Sciatic nerve (tissue), 2 donors: Measurements from ENCODE around the gene GALNT7. TPM values are rescaled to one million over a fixed set of nuclear protein-coding genes. Genes with fewer than 3 reads are reported as not detected.

Source experiments
- ATAC-seq: fragments of 200-7000 bp; cut with Tn5 transposase; one replicate; pipeline ENCODE4 v1.9.1; 2020; ENCODE audit warnings: mild to moderate bottlenecking, moderate library complexity
- DNase-seq: peaks from one replicate; pipeline ENCODE4 v3.0.0-alpha.2; 2020; ENCODE audit warnings: low spot score
- intact Hi-C: fragments of 100-400 bp; cut with DNase I; formaldehyde crosslinking; loops from one replicate; pipeline ENCODE4 v1.14.2; 2022
- total RNA-seq: library from RNA; stranded (reverse); fragmentation: NEBNext Ultra II Directional; extraction: Animal tissue kit (Norgen Biotek cat#: 25700); gene quantifications from one replicate; pipeline ENCODE4 v1.2.1, GENCODE V29; 2021
- donor health status: DM: no; HTN: no; CAD: no.
- donor health status: DM: no; HTN: no; CAD: no.

The GALNT7 gene
- total RNA-seq, 1 donor from 2014 or later, result 18.2 TPM

DNA sequence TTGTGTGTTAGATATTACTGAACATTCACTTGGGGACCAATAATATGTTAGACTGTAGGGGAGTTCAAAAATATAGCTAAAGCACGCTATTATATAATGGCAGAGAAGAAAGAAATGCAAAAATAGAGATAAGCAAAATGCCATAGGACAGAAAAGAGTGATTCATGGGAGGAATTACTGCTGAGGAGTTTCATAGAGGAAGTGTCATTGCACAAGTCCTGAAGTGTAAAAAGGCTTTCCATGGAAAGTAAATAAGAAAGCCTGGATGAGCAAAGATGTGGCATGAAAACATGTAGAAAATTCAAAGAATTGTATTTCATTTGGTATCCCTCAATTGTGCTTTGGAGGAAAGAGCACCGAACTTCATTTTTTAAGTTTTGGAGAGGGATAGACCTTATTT, 151.1 kb downstream of the GALNT7 start:
- DNase-seq, result no peak
- intact Hi-C loops, result loop anchor here (5.0 kb wide), 1 partner anchor 98 kb away; no protein-coding TSS in a partner anchor
- no peak for ATAC-seq

- no peak for DNase-seq
- no peak for ATAC-seq
- intact Hi-C loops, result no loop called here
These were observed 156.6 kb downstream of the GALNT7 start for GRCh38 chr4:173325007-173325736.

- DNase-seq, result no peak
- ATAC-seq, result no peak
- intact Hi-C loops, result no loop called here
These were observed 159.8 kb downstream of the GALNT7 start for GRCh38 chr4:173328236-173328901.

DNA sequence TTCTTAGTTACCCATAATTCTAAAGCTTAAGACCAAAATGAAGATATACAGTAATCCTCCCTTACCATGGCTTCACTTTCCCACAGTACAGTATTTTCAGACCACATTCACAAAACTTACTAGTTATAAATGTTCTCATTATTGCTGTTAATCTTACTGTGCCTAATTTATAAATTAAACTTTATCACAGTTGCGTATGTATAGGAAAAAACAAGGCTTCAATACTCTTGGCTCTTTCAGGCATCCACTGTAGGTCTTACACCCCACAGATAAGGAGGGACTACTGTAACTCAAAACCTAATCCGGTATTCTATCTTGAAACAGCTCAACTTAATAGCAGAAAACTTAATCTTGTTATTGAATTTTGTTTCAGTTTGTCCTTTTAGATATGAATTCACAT, 162.0 kb downstream of the GALNT7 start:
- no peak for DNase-seq
- ATAC-seq, result no peak
- intact Hi-C loops, result no loop called here

GRCh38 chr4:173332021-173332487, 163.4 kb downstream of the GALNT7 start:
- intact Hi-C loops, result no loop called here
- ATAC-seq, result no peak
- DNase-seq, result no peak

GRCh38 chr4:173332963-173333657, 164.5 kb downstream of the GALNT7 start:
- intact Hi-C loops, result no loop called here
- DNase-seq (no peak), ATAC-seq (no peak)

GRCh38 chr4:173333658-173334084, 165.1 kb downstream of the GALNT7 start:
- peak; percentile 83 for DNase-seq
- ATAC-seq, result peak; percentile 52
- intact Hi-C loops, result no loop called here

DNA sequence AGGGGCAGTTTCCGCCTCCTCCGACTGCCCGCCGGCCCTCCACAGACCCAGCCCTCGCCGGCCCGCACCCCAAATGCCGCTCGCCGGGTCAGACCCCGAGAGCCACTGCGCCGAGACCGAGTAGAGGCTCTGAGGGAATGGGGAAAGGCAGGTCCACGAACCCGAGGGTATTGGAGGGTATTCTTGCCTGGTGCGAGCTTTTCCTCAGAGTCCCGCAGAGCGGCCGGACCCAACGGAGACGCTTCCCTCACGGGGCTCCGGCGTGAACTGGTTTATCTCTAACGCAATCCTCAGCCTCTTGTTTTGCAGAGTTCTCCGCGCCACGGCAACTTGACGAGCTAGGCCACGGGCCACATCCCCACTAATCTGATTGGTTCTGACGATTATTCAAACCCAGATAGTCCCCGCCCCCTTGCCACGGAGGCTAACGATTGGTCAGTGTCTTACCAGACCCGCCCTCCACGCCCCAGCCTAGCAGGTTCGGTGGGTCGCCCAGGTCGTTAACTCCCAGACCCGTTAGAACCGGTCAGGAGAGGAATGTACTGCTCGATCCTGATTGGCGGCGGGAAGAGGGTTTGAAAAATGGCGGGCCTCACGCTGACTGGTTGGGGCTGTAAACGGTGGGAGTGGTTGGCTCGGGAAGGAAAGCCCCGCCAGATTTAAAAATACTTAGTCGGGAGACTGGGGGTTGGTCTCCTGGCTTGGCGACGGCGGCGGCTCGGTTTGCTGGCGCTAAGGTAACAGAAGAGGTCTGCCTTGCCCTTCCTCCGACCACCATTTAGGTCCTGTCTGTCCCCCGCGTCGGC, 165.7 kb downstream of the GALNT7 start, which contains the start of gene HMGB2:
HMGB2 (minus strand) TSS at position 274 of the 806 bp plus-strand sequence. CDS start 709 bp downstream, outside the sequence.
- DNase-seq (peak; percentile 100), ATAC-seq (peak; percentile 99)
- intact Hi-C loops, result no loop called here

DNA sequence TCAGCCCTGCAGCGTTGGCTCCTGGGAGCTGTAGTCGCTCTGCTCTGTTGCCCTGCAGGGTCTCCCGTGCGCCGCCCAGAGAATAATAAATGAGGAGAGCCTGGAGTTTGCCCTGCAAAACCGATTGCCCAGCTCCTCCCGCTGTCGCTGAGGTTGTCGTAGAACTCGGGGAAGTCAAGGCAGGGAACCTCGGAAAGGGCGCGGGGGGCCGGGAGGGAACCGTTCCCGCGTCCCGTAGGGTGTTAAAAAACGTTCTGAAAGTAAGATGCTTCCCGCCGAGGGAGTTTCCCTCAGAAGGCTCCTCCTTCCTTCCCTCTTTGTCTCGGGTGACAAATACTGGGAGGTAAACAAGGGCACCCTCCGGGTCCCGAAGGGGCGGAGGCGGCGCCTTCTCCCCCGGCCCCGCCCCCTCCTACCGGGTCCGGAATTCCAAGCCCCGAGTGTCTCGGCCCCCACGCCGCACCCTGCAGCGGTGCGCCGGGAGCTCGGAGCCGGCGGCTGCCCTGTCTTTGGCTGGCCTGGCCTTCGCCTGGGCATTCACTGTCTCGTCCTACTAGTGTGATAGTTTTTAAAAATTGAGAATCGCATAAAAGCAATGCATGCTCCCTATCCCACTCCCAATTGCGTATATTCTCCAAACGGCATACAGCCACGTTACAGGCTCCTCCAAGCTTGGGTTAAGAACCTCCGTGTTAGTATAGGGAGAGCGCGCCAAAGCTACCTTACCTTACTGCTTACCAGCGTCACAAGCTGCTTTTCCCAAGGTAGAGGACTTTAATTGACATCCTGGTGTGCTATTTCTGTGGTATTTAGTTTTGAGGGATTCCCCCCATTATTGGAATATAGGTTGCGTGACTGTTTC, 166.5 kb downstream of the GALNT7 start:
- peak; percentile 48 for ATAC-seq
- intact Hi-C loops, result no loop called here
- peak; percentile 73 for DNase-seq

GRCh38 chr4:173337463-173337862, 168.9 kb downstream of the GALNT7 start:
- intact Hi-C loops, result no loop called here
- DNase-seq (no peak), ATAC-seq (no peak)

- DNase-seq (no peak), ATAC-seq (no peak)
- intact Hi-C loops, result no loop called here
These were observed 175.3 kb downstream of the GALNT7 start for GRCh38 chr4:173343832-173344397.

GRCh38 chr4:173345648-173346047, 177.0 kb downstream of the GALNT7 start:
- intact Hi-C loops, result no loop called here

DNA sequence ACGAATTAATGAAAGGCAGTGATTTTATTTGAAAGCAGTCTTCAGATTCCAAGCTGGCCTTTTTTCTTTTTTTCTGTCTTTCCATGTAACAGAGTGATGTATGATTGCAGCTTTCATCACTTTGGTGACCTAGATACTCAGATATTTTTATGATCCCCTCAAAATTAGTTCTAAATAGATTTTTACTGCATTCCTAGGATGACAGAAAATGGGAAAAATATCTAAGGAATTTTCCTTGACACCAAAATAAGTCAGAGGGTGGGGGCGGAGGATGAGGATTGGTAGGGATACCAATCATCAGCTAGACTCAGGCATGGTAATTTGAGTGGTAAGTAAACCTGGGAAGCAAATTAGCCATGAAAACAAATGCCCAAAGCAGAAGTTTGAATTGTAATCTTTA, 177.5 kb downstream of the GALNT7 start:
- ATAC-seq (no peak), DNase-seq (no peak)
- intact Hi-C loops, result no loop called here

More at GRCh38 chr4:173345648-173346047, 177.0 kb downstream of the GALNT7 start:
- ATAC-seq (no peak), DNase-seq (no peak)

- no peak for DNase-seq
- no peak for ATAC-seq
- intact Hi-C loops, result no loop called here
These were observed 178.9 kb downstream of the GALNT7 start for GRCh38 chr4:173347467-173347866.

- intact Hi-C loops, result no loop called here
- ATAC-seq, result no peak
- no peak for DNase-seq
These were observed 189.3 kb downstream of the GALNT7 start for GRCh38 chr4:173357939-173358338.

GRCh38 chr4:173360587-173361221, 192.1 kb downstream of the GALNT7 start:
- intact Hi-C loops, result no loop called here
- DNase-seq (no peak), ATAC-seq (no peak)

GRCh38 chr4:173362666-173363065, 194.1 kb downstream of the GALNT7 start:
- no peak for ATAC-seq
- intact Hi-C loops, result no loop called here
- DNase-seq, result no peak
